IMR-90 (cell line): ENCODE results near the gene KRT5.

ENCODE experiments used
- MAZ ChIP-seq: IDR thresholded peaks from 2 replicates; pipeline ENCODE4 v1.6.1; 2012; ENCODE audit warnings: low read depth, mild to moderate bottlenecking, low read length, improper control_type of control experiment, moderate library complexity, borderline replicate concordance
- SMC3 ChIP-seq: fragments of 150-350 bp; IDR thresholded peaks from 2 replicates; pipeline ENCODE4 v1.6.1; 2016; ENCODE audit warnings: low read depth, mild to moderate bottlenecking, antibody characterized with exemption, low read length, moderate library complexity
- TF ChIP-seq, protein P1 (sequence below): conservative IDR thresholded peaks from 2 replicates; pipeline ENCODE4 v1.5.1; 2012; ENCODE audit warnings: mild to moderate bottlenecking, low read depth, low read length, improper control_type of control experiment

DNA sequence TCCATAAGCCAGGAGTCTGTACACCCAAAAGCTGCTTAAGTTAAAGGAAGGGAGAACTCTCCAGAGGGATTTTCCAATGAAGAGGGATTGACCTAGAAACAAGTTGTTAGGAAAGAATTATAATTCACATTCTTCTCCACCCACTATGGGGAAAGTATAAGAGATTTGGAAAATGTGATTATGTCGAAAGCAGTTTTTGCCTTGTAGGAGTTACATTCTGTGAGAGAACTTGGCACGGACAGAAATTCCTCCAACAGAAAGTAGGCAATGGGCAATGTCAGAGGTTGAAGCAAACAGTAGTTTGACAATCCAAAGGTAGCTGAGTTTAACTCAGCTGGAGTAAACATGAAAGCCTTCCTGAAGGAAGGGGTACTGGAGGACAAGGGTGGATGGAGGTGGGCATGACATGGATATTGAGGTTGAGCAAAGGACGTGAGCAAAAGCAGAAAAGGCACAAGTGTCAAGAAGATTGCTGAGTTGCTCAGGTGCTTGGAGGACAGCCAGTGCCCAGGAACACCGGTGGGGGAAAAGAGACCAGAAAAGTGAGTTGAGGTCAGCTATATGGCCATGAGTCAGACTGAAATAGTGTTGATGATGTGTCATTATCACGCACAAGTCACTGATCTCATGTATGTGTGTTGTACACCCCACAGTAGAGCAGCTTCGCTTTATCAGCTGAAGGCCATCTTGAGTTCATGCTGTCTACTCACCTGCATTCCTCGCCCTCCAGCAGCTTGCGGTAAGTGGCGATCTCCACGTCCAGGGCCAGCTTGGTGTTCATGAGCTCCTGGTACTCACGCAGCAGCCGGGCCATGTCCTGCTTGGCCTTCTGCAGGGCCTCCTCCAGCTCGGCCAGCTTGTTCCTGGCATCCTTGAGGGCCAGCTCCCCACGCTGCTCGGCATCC, 4.0 kb downstream of the KRT5 start:
- TF ChIP-seq, protein P1, sequence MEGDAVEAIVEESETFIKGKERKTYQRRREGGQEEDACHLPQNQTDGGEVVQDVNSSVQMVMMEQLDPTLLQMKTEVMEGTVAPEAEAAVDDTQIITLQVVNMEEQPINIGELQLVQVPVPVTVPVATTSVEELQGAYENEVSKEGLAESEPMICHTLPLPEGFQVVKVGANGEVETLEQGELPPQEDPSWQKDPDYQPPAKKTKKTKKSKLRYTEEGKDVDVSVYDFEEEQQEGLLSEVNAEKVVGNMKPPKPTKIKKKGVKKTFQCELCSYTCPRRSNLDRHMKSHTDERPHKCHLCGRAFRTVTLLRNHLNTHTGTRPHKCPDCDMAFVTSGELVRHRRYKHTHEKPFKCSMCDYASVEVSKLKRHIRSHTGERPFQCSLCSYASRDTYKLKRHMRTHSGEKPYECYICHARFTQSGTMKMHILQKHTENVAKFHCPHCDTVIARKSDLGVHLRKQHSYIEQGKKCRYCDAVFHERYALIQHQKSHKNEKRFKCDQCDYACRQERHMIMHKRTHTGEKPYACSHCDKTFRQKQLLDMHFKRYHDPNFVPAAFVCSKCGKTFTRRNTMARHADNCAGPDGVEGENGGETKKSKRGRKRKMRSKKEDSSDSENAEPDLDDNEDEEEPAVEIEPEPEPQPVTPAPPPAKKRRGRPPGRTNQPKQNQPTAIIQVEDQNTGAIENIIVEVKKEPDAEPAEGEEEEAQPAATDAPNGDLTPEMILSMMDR: no peak
- TF ChIP-seq MAZ (no peak), SMC3 (no peak)
